H9 (cell line): ENCODE results near the gene PHAF1. TPM values are rescaled to one million over a fixed set of nuclear protein-coding genes. Genes with fewer than 3 reads are reported as not detected.

Experiments used
- DNase-seq: peaks from one replicate; pipeline ENCODE4 v3.0.0-alpha.2; 2017
- H2AFZ ChIP-seq: one replicate; pipeline ENCODE4 v1.6.1; 2013; ENCODE audit warnings: mild to moderate bottlenecking, low read length, control low read depth, moderate library complexity
- H2AK5ac ChIP-seq: 2 replicates; pipeline ENCODE4 v1.6.1; 2013; ENCODE audit warnings: low read length, control low read depth, mixed read lengths; ENCODE audit not compliant: insufficient read length
- H2BK120ac ChIP-seq: one replicate; pipeline ENCODE4 v1.6.1; 2013; ENCODE audit warnings: low read depth, mild to moderate bottlenecking, low read length, control low read depth, inconsistent platforms; ENCODE audit not compliant: poor library complexity, severe bottlenecking
- H2BK12ac ChIP-seq: 2 replicates; pipeline ENCODE4 v1.6.1; 2013; ENCODE audit warnings: low read length, control low read depth, mixed read lengths, low read depth; ENCODE audit not compliant: insufficient read length
- H2BK15ac ChIP-seq: 2 replicates; pipeline ENCODE4 v1.6.1; 2013; ENCODE audit warnings: low read depth, low read length, control low read depth
- H2BK20ac ChIP-seq: one replicate; pipeline ENCODE4 v1.6.1; 2013; ENCODE audit warnings: low read depth, mild to moderate bottlenecking, low read length, control low read depth, inconsistent platforms; ENCODE audit not compliant: poor library complexity, severe bottlenecking
- H2BK5ac ChIP-seq: 2 replicates; pipeline ENCODE4 v1.6.1; 2013; ENCODE audit warnings: low read length, control low read depth, mixed read lengths; ENCODE audit not compliant: insufficient read length
- H3K14ac ChIP-seq: 2 replicates; pipeline ENCODE4 v1.6.1; 2013; ENCODE audit warnings: low read length, control low read depth; ENCODE audit not compliant: insufficient read depth
- H3K18ac ChIP-seq: 2 replicates; pipeline ENCODE4 v1.6.1; 2013; ENCODE audit warnings: low read depth, mild to moderate bottlenecking, mixed read lengths, low read length, control low read depth; ENCODE audit not compliant: insufficient read length
- H3K23ac ChIP-seq: 2 replicates; pipeline ENCODE4 v1.6.1; 2013; ENCODE audit warnings: low read length, control low read depth, mixed read lengths, low read depth; ENCODE audit not compliant: insufficient read length
- H3K23me2 ChIP-seq: 2 replicates; pipeline ENCODE4 v1.6.1; 2013; ENCODE audit warnings: low read depth, mild to moderate bottlenecking, mixed read lengths, low read length, control low read depth; ENCODE audit not compliant: insufficient read length, poor library complexity, severe bottlenecking
- H3K27ac ChIP-seq: 2 replicates; pipeline ENCODE4 v1.5.1; 2013; ENCODE audit warnings: low read length, control low read depth, mixed read lengths, low read depth; ENCODE audit not compliant: insufficient read length
- H3K27me3 ChIP-seq: 2 replicates; pipeline ENCODE4 v1.6.1; 2013; ENCODE audit warnings: low read length, control low read depth, inconsistent platforms; ENCODE audit not compliant: insufficient read depth
- H3K4ac ChIP-seq: 2 replicates; pipeline ENCODE4 v1.6.1; 2013; ENCODE audit warnings: low read depth, mild to moderate bottlenecking, control low read depth, inconsistent platforms, low read length, moderate library complexity
- H3K4me1 ChIP-seq: 2 replicates; pipeline ENCODE4 v1.6.1; 2013; ENCODE audit warnings: low read length, control low read depth, inconsistent platforms; ENCODE audit not compliant: insufficient read depth
- H3K4me2 ChIP-seq: 2 replicates; pipeline ENCODE4 v1.6.1; 2013; ENCODE audit warnings: low read length, control low read depth, mixed read lengths; ENCODE audit not compliant: insufficient read length, insufficient read depth
- H3K56ac ChIP-seq: 2 replicates; pipeline ENCODE4 v1.6.1; 2013; ENCODE audit warnings: low read depth, mild to moderate bottlenecking, mixed read lengths, low read length, control low read depth; ENCODE audit not compliant: insufficient read length
- H3K79me1 ChIP-seq: 2 replicates; pipeline ENCODE4 v1.6.1; 2013; ENCODE audit warnings: low read depth, mild to moderate bottlenecking, moderate library complexity, low read length, control low read depth, inconsistent platforms; ENCODE audit not compliant: insufficient read depth, poor library complexity, severe bottlenecking
- H3K79me2 ChIP-seq: 2 replicates; pipeline ENCODE4 v1.6.1; 2013; ENCODE audit warnings: low read length, control low read depth, inconsistent platforms; ENCODE audit not compliant: insufficient read depth
- H3K9ac ChIP-seq: 2 replicates; pipeline ENCODE4 v1.6.1; 2013; ENCODE audit warnings: low read length, control low read depth, mixed read lengths; ENCODE audit not compliant: insufficient read length; ENCODE audit errors: extremely low read depth
- H3K9me3 ChIP-seq: one replicate; pipeline ENCODE4 v1.6.1; 2013; ENCODE audit warnings: low read depth, low read length, inconsistent platforms; ENCODE audit not compliant: control insufficient read depth
- H3T11ph ChIP-seq: one replicate; pipeline ENCODE4 v1.6.1; 2013; ENCODE audit warnings: mild to moderate bottlenecking, low read length, control low read depth, inconsistent platforms
- H4K20me1 ChIP-seq: one replicate; pipeline ENCODE4 v1.6.1; 2013; ENCODE audit not compliant: control insufficient read depth, insufficient read length, insufficient read depth
- H4K5ac ChIP-seq: 2 replicates; pipeline ENCODE4 v1.6.1; 2013; ENCODE audit warnings: low read depth, mild to moderate bottlenecking, mixed read lengths, low read length, control low read depth; ENCODE audit not compliant: insufficient read length
- H4K8ac ChIP-seq: replicated peaks from 2 replicates; pipeline ENCODE4 v1.6.1; 2013; ENCODE audit warnings: low read length, control low read depth, mixed read lengths, low read depth; ENCODE audit not compliant: insufficient read length
- H4K91ac ChIP-seq: 2 replicates; pipeline ENCODE4 v1.6.1; 2013; ENCODE audit warnings: low read depth, mild to moderate bottlenecking, moderate library complexity, mixed read lengths, low read length, control low read depth; ENCODE audit not compliant: insufficient read length
- H3K27ac Mint-ChIP-seq, 3 experiments: 2 replicates in 2 of 3; 3 replicates in 1 of 3; pipeline ENCODE4 v1.8.0; 2020 to 2021; ENCODE audit warnings: mixed read lengths in 3 of 3, mild to moderate bottlenecking in 1 of 3, moderate library complexity in 1 of 3
- H3K27me3 Mint-ChIP-seq: 2 replicates; pipeline ENCODE4 v1.8.0; 2021; ENCODE audit warnings: low read depth, mild to moderate bottlenecking, moderate library complexity, mixed read lengths
- H3K36me3 Mint-ChIP-seq, 3 experiments: 2 replicates in 2 of 3; 3 replicates in 1 of 3; pipeline ENCODE4 v1.8.0; 2020 to 2021; ENCODE audit warnings: low read depth in 3 of 3, mixed read lengths in 3 of 3; ENCODE audit not compliant: insufficient read depth in 1 of 3
- H3K4me1 Mint-ChIP-seq, 2 experiments: 2 replicates each; pipeline ENCODE4 v1.8.0; 2020; ENCODE audit warnings: mixed read lengths in 2 of 2
- H3K4me3 Mint-ChIP-seq, 2 experiments: 2 replicates in 1 of 2; 3 replicates in 1 of 2; pipeline ENCODE4 v1.8.0; 2020 to 2021; ENCODE audit warnings: mild to moderate bottlenecking in 2 of 2, mixed read lengths in 2 of 2, moderate library complexity in 1 of 2
- H3K9me3 Mint-ChIP-seq, 2 experiments: 2 replicates in 1 of 2; 3 replicates in 1 of 2; pipeline ENCODE4 v1.8.0; 2020; ENCODE audit warnings: mild to moderate bottlenecking in 2 of 2, mixed read lengths in 2 of 2, moderate library complexity in 1 of 2
- CTCF ChIP-seq: fragments of 200-600 bp; sonication (generic); conservative IDR thresholded peaks from 3 replicates; pipeline ENCODE4 v1.8.0; 2021; ENCODE audit warnings: antibody characterized with exemption, mild to moderate bottlenecking
- WGBS: extraction: QIAGEN DNeasy Blood & Tissue Kit; methylation state at CpG from one replicate; pipeline ENCODE4 v1.1.7; 2013; ENCODE audit warnings: missing lambda C conversion rate, low lambda C conversion rate, mixed read lengths; ENCODE audit not compliant: insufficient read length; ENCODE audit errors: extremely low coverage; 5-methylcytosine and 5-hydroxymethylcytosine counted together
- total RNA-seq: library from RNA; stranded (reverse); gene quantifications from 2 replicates; pipeline ENCODE4 v1.2.1, GENCODE V29; 2021

PHAF1 gene
- total RNA-seq, 1 experiment from 2014 or later = 18.8 TPM

GRCh38 chr16:67197704-67198103, 88.0 kb downstream of the PHAF1 start:
- WGBS = no CpG with 5 or more reads among the region's 6 CpGs
- Histone ChIP-seq H4K20me1 (no peaks in the 10 kb centered on the region), H3K18ac (no peak overlapping the region), H3K79me1 (peaks cover 8% of the 10 kb centered on the region), H4K5ac (no peak overlapping the region), H3K23ac (no peak overlapping the region), H2BK120ac (no peak overlapping the region), H2AFZ (no peak overlapping the region), H3T11ph (no peak overlapping the region), H2BK12ac (no peak overlapping the region), H3K4ac (no peak overlapping the region), H3K4me2 (no peak overlapping the region), H3K79me2 (peaks cover 8% of the 10 kb centered on the region; the same call in 1 of the 2 replicates), H3K9ac (no peak overlapping the region), H3K27me3 (no peaks in the 10 kb centered on the region), H4K8ac (no peak overlapping the region), H3K27ac (no peak overlapping the region), H2AK5ac (no peak overlapping the region), H3K56ac (no peak overlapping the region), H2BK15ac (no peak overlapping the region), H3K9me3 (no peaks in the 10 kb centered on the region), H4K91ac (no peak overlapping the region), H3K23me2 (peaks cover 3% of the 10 kb centered on the region), H2BK5ac (no peak overlapping the region), H3K14ac (no peak overlapping the region), H2BK20ac (no peak overlapping the region), H3K4me1 (no peaks in the 10 kb centered on the region)
- 0 out of 2 replicates have a peak, but pooled peaks cover 2% of the 10 kb centered on the region for H3K27me3 Mint-ChIP-seq
- no peak overlapping the region for H3K27ac Mint-ChIP-seq
- no peak for DNase-seq
- H3K36me3 Mint-ChIP-seq = peaks cover 39 to 75% (median 55%) of the 10 kb centered on the region in 3 experiments
- TF ChIP-seq CTCF = no peak
- no peak overlapping the region for H3K4me3 Mint-ChIP-seq
- H3K9me3 Mint-ChIP-seq = no peaks in the 10 kb centered on the region
- H3K4me1 Mint-ChIP-seq = peaks cover 14 to 25% of the 10 kb centered on the region in 2 experiments

Other genes starting within 250 kb of the PHAF1 start
- gene PDP2, start 229.4 kb upstream of the PHAF1 start, total RNA-seq = 22.0 and 23.1 TPM in 2 replicates
- gene CDH16, start 191.1 kb upstream of the PHAF1 start, total RNA-seq = not detected in 2 replicates
- 0.44 and 0.72 TPM in 2 replicates for gene RRAD, start 184.4 kb upstream of the PHAF1 start, total RNA-seq
- 83.0 and 85.7 TPM in 2 replicates for gene CIAO2B, start 175.5 kb upstream of the PHAF1 start, total RNA-seq
- gene CES2, start 174.4 kb upstream of the PHAF1 start, total RNA-seq = 25.8 and 28.2 TPM in 2 replicates
- gene CES3, start 148.7 kb upstream of the PHAF1 start, total RNA-seq = 3.4 and 3.7 TPM in 2 replicates
- 1.8 and 1.9 TPM in 2 replicates for gene CES4A, start 121.4 kb upstream of the PHAF1 start, total RNA-seq
- gene CBFB, start 80.8 kb upstream of the PHAF1 start, total RNA-seq = 76.3 and 84.3 TPM in 2 replicates
- gene B3GNT9, start 41.1 kb downstream of the PHAF1 start, total RNA-seq = 11.2 and 11.4 TPM in 2 replicates
- gene TRADD, start 50.0 kb downstream of the PHAF1 start, total RNA-seq = 1.4 and 1.7 TPM in 2 replicates
- gene FBXL8, start 50.0 kb downstream of the PHAF1 start, total RNA-seq = 0.59 and 0.75 TPM in 2 replicates
- 1.2 and 1.5 TPM in 2 replicates for gene HSF4, start 54.8 kb downstream of the PHAF1 start, total RNA-seq
- gene NOL3, start 60.6 kb downstream of the PHAF1 start, total RNA-seq = 5.6 and 5.9 TPM in 2 replicates
- gene MATCAP1, start 74.0 kb downstream of the PHAF1 start, total RNA-seq = 42.1 and 51.2 TPM in 2 replicates
- 3.1 and 3.3 TPM in 2 replicates for gene EXOC3L1, start 80.2 kb downstream of the PHAF1 start, total RNA-seq
- gene E2F4, start 82.2 kb downstream of the PHAF1 start, total RNA-seq = 109 and 116 TPM in 2 replicates
- 8.6 and 9.1 TPM in 2 replicates for gene ELMO3, start 89.2 kb downstream of the PHAF1 start, total RNA-seq
- gene TMEM208, start 117.2 kb downstream of the PHAF1 start, total RNA-seq = 42.6 and 43.3 TPM in 2 replicates
- gene FHOD1, start 137.5 kb downstream of the PHAF1 start, total RNA-seq = 67.0 and 70.7 TPM in 2 replicates
- 7.5 and 9.1 TPM in 2 replicates for gene SLC9A5, start 139.0 kb downstream of the PHAF1 start, total RNA-seq
- gene PLEKHG4, start 169.6 kb downstream of the PHAF1 start, total RNA-seq = 13.2 and 13.9 TPM in 2 replicates
- gene KCTD19, start 216.8 kb downstream of the PHAF1 start, total RNA-seq = 0.13 TPM in 1 of 2 replicates, not detected in the other
- gene LRRC36, start 216.9 kb downstream of the PHAF1 start, total RNA-seq = not detected in 2 replicates